GM21526 (cell line): Measurements from ENCODE around the gene PHETA1.
A peak's percentile ranks its signal among the peaks of the same experiment; 100 is the strongest.
"Not testable (repeated sequence)": the region's sequence is repeated elsewhere in the genome, so short reads cannot be mapped to it uniquely, and the experiment has no call there.

ENCODE experiments used
- ATAC-seq: cut with Tn5 transposase; IDR thresholded peaks from one replicate; pipeline ENCODE4 v1.9.1; 2021; ENCODE audit warnings: moderate library complexity; ENCODE audit not compliant: unreplicated experiment, low FRiP score

The PHETA1 gene

GRCh38 chr12:111377440-111377839, 8.5 kb upstream of the PHETA1 start:
- no peak for ATAC-seq

- ATAC-seq, result not testable (repeated sequence)
Measured at GRCh38 chr12:111373231-111373630, 4.3 kb upstream of the PHETA1 start.

DNA sequence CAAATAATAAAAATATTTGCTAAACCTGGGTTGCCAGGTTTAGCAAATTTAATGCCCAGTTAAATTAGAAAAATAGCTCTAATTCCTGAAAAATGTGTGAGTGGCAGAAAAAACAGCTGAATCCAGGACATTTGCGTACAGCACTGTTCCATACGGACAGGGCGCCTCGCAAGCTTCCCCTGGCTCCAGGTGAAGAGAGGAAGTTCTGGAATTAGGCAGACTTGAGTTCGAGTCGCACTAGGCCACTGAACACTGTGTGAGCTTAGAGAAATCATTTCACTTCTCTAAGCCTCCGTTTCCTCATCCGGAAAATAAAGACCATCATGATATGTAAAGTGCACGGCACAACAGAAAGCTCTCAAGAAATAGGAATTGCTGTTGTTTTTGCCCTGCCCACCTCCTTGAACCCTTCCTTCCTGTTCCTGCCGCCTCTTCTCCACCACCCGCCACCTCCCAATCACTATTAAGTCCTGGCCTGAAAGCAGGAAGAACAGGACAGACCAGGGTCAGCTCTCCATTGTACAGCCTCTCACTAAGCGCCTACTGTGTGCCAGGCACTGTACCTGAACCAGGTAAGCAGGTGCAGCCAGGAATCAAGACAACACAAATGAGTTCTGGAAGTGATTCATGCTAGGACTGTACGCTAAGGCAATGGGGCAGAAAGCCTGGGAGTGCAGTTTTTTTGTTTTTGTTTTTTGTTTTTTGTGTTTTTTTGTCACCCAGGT, 763 bp upstream of the PHETA1 start:
- no peak for ATAC-seq

DNA sequence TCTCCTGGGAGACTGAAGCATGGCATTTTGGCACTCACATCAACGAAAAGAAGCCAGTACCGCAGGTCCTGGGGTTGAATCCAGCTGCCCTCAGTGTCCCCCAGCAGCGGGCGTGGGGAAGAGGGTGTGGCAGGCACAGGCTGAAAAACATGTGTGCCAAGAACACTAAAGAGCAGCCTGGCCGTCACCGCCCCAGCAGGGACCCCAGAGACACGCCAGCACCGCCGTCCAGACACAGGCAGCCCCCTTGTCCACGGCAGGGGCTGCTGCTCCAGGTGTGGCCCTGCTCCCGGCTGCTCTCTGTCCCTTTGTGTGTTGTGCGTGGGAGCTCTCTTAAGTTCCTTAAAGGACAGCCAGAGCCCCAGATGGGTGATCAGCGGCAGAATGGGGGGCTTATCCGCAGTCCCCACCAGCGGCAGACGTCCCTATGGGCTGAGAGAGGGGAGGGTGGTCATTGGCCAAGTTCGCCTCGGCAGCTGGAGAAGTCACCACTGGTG, 556 bp downstream of the PHETA1 start:
- ATAC-seq, result peak; percentile 14

- no peak for ATAC-seq
Measured at GRCh38 chr12:111367661-111368221, 1.2 kb downstream of the PHETA1 start.

DNA sequence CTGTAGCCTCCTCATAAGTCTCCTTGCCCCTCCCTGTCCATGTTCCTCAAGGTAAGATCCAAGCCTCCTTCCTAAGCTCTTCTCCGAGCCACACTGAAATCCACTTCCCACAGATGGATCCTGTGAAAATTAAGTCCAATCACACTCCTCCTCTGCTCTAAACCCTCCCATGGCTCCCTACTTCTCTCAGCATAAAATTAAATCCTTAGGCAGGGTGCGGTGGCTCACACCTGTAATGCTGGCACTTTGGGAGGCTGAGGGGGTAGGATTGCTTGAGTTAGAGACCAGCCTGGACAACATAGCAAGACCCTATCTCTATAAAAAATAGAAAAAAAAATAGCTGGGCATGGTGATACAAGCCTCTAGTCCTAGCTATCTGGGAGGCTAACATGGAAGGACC, 2.3 kb downstream of the PHETA1 start:
- no peak for ATAC-seq

- no peak for ATAC-seq
Measured at GRCh38 chr12:111366075-111366474, 2.8 kb downstream of the PHETA1 start.

DNA sequence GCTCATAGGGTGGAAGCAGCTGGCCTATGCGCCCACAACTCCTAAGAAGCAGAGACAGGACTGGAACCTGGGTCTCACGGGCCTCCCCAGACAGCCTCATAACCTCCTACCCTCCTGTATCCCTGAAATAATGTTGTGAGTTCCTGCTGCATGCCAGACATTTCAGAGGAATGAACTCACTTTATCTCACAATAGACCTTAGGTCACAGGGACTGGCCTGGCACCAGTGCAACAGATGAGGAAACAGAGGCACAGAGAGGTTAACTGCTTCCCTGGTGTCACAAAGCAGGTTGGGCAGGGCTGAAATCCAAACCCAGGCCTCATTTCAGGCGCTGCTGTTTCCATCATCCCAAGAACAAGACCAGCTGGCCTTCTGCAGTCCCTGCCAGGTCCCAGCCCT, 5.3 kb downstream of the PHETA1 start:
- ATAC-seq, result no peak

DNA sequence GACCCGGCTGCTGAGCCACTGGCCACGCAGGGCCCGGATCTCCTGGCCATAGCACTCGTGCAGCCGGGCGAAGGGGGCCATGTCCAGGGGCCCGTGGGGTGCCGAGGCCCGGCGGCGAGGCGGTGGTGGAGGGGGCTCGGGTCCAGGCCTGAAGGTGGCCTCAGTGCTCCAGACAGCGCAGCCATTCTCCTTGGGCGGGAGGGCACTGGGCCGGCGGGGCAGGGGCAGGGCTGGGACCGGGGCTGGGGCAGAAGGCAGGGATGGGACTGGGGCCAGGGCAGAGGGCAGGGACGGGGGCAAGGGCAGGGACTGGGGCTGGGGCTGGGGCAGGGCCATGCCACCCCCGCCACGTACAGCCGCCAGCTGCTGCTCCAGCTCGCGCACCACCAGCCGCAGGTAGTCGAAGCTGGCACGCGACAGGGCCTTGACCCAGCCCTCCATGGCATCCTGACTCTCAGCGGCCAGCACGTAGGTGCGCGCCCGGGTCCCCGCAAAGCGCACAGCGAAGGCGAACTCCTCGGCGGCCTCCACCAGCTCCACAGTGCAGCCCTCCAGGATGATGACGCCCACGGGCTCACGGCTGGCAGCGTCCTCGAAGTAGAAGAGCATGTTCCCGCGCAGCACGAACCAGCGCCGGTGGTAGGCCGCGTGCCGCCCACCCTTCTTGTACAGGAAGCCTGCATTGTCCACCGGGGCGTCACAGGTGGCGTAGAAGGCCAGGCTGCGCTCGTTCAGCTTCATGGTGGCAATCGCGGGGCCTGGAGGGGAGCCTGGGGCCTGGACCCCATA, 6.0 kb downstream of the PHETA1 start:
- no peak for ATAC-seq

- no peak for ATAC-seq
Measured at GRCh38 chr12:111361717-111362576, 6.9 kb downstream of the PHETA1 start.

GRCh38 chr12:111361073-111361716, 7.7 kb downstream of the PHETA1 start:
- ATAC-seq, result no peak

DNA sequence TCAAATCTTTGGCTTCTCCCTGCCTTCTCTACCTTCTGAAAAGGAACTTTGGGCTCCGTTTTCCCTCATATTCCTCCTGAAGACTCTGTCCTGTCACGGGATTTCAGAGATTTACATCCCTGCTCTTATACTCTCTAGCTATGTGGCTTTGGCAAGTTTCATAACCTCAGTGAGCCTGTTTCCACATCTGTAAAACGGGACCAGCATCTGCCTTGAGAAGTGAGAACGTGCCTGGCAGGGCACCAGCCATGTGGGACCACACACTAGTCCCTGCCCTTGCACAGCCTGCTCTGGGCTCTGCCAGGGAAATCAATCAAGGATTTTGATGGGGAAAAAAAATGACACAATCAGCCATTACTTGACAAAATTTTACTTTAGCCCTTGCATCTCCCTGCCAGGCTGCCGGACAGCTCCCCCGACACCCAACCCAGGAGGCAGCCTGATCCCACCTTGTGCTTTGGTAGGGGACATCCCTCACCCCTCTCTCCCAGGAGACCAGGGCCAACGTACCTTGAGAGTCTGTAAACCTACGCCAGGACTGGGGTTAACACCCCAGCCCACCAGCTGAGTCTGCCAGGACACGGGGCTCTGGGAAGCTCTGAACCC, 8.5 kb downstream of the PHETA1 start:
- ATAC-seq, result no peak

DNA sequence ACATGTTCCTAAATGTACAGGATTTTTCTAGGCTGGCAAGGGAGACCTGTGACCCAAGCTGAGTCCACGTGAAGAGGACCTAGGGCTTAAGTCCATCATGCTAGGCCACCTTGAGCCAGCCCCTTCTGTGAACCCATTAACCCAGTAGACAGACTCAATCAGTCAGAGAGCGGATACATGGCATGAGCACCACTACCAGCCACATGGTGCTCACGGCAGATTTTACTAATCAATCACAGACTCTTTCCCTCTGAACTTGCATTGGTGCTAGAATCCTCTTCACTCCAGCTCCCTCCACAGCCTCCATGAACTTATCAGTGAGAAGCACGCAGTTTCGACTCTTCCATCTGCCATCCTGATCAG, 9.0 kb downstream of the PHETA1 start:
- no peak for ATAC-seq

GRCh38 chr12:111359231-111359913, 9.5 kb downstream of the PHETA1 start:
- ATAC-seq, result no peak

GRCh38 chr12:111355201-111355925, 13.5 kb downstream of the PHETA1 start:
- no peak for ATAC-seq

GRCh38 chr12:111354511-111354910, 14.4 kb downstream of the PHETA1 start:
- no peak for ATAC-seq

DNA sequence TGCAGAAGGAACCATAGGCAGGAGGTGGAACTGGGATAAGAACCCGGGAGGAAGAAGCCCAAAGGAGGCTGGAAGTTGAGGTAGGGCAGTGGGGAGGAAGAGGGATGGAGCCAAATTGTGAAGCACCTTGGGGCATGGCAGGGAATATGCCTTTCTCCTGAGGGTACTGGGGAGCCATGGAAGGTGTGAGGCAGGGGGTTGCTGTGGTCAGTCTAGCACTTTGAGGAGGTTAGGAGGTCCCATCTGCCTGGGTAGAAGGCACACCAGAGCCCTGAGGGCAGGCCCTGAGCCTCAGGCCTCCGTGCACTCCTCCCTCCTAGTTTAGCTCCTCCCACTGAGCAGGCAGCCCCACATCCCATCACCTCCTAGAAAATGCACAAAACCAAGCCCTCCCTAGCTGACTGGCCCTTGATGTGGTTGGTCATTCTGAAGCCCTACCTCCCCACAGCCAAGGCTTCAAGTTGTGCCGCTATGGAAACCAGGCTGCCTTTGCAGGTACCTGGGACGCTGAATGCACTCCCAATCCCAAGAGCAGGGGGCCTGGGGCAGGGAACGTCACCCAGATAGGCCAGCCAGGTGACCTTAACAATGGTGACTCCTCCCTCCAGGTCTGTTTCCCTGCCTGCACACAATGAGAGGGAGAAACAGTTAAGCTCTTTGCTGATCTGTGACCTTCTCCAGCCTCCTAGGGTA, 15.1 kb downstream of the PHETA1 start:
- no peak for ATAC-seq

- ATAC-seq, result no peak
Measured at GRCh38 chr12:111353026-111353425, 15.9 kb downstream of the PHETA1 start.
